ENCODE results near the gene MMP24OS. TPM values are rescaled to one million over a fixed set of nuclear protein-coding genes. Genes with fewer than 3 reads are reported as not detected.

The MMP24OS gene
- total and polyA plus RNA-seq, 2 donors (not counting 3 experiments of a cell fraction or from before 2014, with no cell fraction given): 35.1 to 55.6 TPM

GRCh38 chr20:35232575-35232974 is 45.3 kb downstream of the MMP24OS start:
- no peak overlapping the region for H3K4me3 ChIP-seq (replicated peaks in 1 of 3; ENCODE audit: insufficient read depth in 1 of 3, low read depth in 1 of 3, low read length in 3 of 3)
- FAIRE-seq (no peak), DNase-seq (ENCODE audit: low read depth, low spot score) (peak; percentile 16)
- ChIA-PET CTCF (no interaction called here), POLR2A (no interaction called here)
- H3K27ac ChIP-seq (ENCODE audit: insufficient read depth, low read depth, low read length): no peak overlapping the region
- H3K79me2 ChIP-seq (ENCODE audit: control insufficient read depth, insufficient read depth, low read length): no peaks in the 10 kb centered on the region
- H3K4me2 ChIP-seq (ENCODE audit: insufficient read depth, low read length): no peak overlapping the region
- no peaks in the 10 kb centered on the region for H4K20me1 ChIP-seq (replicated peaks; ENCODE audit: control insufficient read depth, extremely low read depth, insufficient read depth, low read length)
- no peak overlapping the region for H2AFZ ChIP-seq (ENCODE audit: low read depth, low read length)
- dilution Hi-C loops (cut with MboI; ENCODE audit: extremely low pct_ligation_motif_present, low sequenced_read_pairs) (no loop called here), intact Hi-C loops (cut with micrococcal nuclease) (no loop called here)
- H3K27me3 ChIP-seq (ENCODE audit: control insufficient read depth in 2 of 2, insufficient read depth in 2 of 2, low read length in 2 of 2): peaks cover 15 to 27% of the 10 kb centered on the region in 2 experiments
- TF ChIP-seq JUN (IDR thresholded peaks at IDR 0.05; ENCODE audit: borderline replicate concordance, insufficient read depth, insufficient read length, low read depth) (no peak), GATA2 (IDR thresholded peaks at IDR 0.05; ENCODE audit: insufficient read depth, insufficient read length, low read depth, low read length) (no peak), POLR2AphosphoS5 (IDR thresholded peaks at IDR 0.05; ENCODE audit: insufficient read depth, low read depth, low read length) (no peak)
- H3K9ac ChIP-seq (replicated peaks; ENCODE audit: extremely low read depth, insufficient read depth, low read length): no peak overlapping the region
- no peaks in the 10 kb centered on the region for H3K9me3 ChIP-seq (replicated peaks; ENCODE audit: control insufficient read depth, insufficient read depth, low read length)
- H3K9me1 ChIP-seq (replicated peaks; ENCODE audit: control insufficient read depth, extremely low read depth, insufficient read depth, low read length): no peaks in the 10 kb centered on the region
- no TSS peak for BruUV-seq (replicated peaks)
- H3K4me1 ChIP-seq (ENCODE audit: control insufficient read depth, extremely low read depth, insufficient read depth, low read length): no peaks in the 10 kb centered on the region
- H3K36me3 ChIP-seq (ENCODE audit: control insufficient read depth in 2 of 2, extremely low read depth in 1 of 2, insufficient read depth in 2 of 2, low read length in 2 of 2): no peaks in the 10 kb centered on the region

DNA sequence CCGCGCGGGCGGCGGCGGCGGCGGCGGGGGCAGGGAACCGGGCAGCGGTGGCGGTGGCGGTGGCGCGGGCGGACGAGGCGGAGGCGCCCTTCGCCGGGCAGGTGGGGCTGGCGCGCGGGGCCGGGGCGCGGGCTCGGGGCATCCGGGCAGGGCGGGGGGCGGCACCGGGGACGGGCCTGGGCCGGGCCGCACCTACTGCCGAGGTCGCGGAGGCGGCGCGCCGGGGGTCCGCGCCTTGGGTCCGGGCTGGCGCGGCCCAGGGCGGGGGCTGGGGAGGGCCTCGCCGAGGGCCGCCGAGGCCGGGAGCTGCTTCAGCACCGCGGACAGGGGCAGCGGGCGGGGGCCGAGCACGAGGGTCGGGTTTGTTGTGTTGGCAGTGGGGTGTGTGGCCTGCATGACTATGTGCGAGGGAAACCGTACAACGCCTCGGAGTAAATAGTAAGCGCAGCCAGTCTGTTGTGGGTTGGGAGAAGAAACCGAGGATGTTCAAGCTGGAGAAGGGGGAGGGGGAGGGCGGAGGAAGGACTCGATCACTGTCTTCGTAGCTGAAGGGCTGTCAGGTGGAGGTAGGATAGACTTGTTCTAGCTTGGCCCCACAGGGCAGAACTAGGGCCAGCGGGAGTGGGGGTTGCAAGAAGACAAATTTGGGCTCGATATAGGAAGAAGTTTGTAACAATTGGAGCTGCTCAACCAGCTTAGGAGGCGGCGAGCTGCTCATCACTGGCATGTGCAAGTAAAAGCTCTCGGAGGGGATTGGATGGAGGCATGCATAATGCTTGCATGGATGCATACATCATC is 50.8 kb downstream of the MMP24OS start:
- intact Hi-C loops (cut with micrococcal nuclease): no loop called here
- BruUV-seq (replicated peaks): no TSS peak

More for the DNA sequence above, 50.8 kb downstream of the MMP24OS start:
- Histone ChIP-seq H3K4me2 (ENCODE audit: insufficient read depth, low read length) (no peak overlapping the region), H4K20me1 (replicated peaks; ENCODE audit: control insufficient read depth, extremely low read depth, insufficient read depth, low read length) (no peaks in the 10 kb centered on the region), H3K27me3 (ENCODE audit: control insufficient read depth in 2 of 2, insufficient read depth in 2 of 2, low read length in 2 of 2) (peaks cover 8 to 14% of the 10 kb centered on the region in 2 experiments), H3K4me3 (replicated peaks in 1 of 3; ENCODE audit: insufficient read depth in 1 of 3, low read depth in 1 of 3, low read length in 3 of 3) (no peak overlapping the region), H3K79me2 (ENCODE audit: control insufficient read depth, insufficient read depth, low read length) (no peaks in the 10 kb centered on the region), H3K4me1 (ENCODE audit: control insufficient read depth, extremely low read depth, insufficient read depth, low read length) (peaks cover 19% of the 10 kb centered on the region), H3K27ac (ENCODE audit: insufficient read depth, low read depth, low read length) (no peak overlapping the region), H3K9ac (replicated peaks; ENCODE audit: extremely low read depth, insufficient read depth, low read length) (no peak overlapping the region), H3K9me3 (replicated peaks; ENCODE audit: control insufficient read depth, insufficient read depth, low read length) (no peaks in the 10 kb centered on the region), H3K9me1 (replicated peaks; ENCODE audit: control insufficient read depth, extremely low read depth, insufficient read depth, low read length) (no peaks in the 10 kb centered on the region), H2AFZ (ENCODE audit: low read depth, low read length) (no peak overlapping the region), H3K36me3 (ENCODE audit: control insufficient read depth in 2 of 2, extremely low read depth in 1 of 2, insufficient read depth in 2 of 2, low read length in 2 of 2) (no peaks in the 10 kb centered on the region)
- ChIA-PET CTCF (interaction anchor here (0.8 to 2.5 kb wide), 8 partner anchors 12 to 131 kb away, joined by 3 to 15 read pairs (median 4); no protein-coding TSS in a partner anchor), POLR2A (no interaction called here)
- no peak for TF ChIP-seq JUN (IDR thresholded peaks at IDR 0.05; ENCODE audit: borderline replicate concordance, insufficient read depth, insufficient read length, low read depth)
- TF ChIP-seq GATA2 (IDR thresholded peaks at IDR 0.05; ENCODE audit: insufficient read depth, insufficient read length, low read depth, low read length): no peak
- TF ChIP-seq MAX (IDR thresholded peaks at IDR 0.05; ENCODE audit: insufficient read depth, insufficient read length): peak; percentile 77
- peak; percentile 35 for DNase-seq (ENCODE audit: low read depth, low spot score)
- no peak for FAIRE-seq
- dilution Hi-C loops (cut with MboI; ENCODE audit: extremely low pct_ligation_motif_present, low sequenced_read_pairs): no loop called here

Other genes with a start within 250 kb of the MMP24OS start
- 88.3 and 89.0 TPM in 2 replicates for gene TRPC4AP, start 185.3 kb downstream of the MMP24OS start, total RNA-seq
- gene TRPC4AP, start 185.3 kb downstream of the MMP24OS start, polyA plus RNA-seq: 103 and 104 TPM in 2 replicates
- 37.5 and 39.5 TPM in 2 replicates for gene EDEM2, start 130.8 kb downstream of the MMP24OS start, total RNA-seq
- gene EDEM2, start 130.8 kb downstream of the MMP24OS start, polyA plus RNA-seq: 29.1 and 30.1 TPM in 2 replicates
- gene PROCR, start 106.0 kb downstream of the MMP24OS start, total RNA-seq: 228 and 251 TPM in 2 replicates
- 376 and 414 TPM in 2 replicates for gene PROCR, start 106.0 kb downstream of the MMP24OS start, polyA plus RNA-seq
- 0.27 and 0.32 TPM in 2 replicates for gene MMP24, start 51.4 kb downstream of the MMP24OS start, total RNA-seq
- gene MMP24, start 51.4 kb downstream of the MMP24OS start, polyA plus RNA-seq: 0.48 and 0.54 TPM in 2 replicates
- gene EIF6, start 6.7 kb upstream of the MMP24OS start, total RNA-seq: 124 and 153 TPM in 2 replicates
- 286 and 383 TPM in 2 replicates for gene EIF6, start 6.7 kb upstream of the MMP24OS start, polyA plus RNA-seq
- gene FAM83C, start 14.3 kb upstream of the MMP24OS start, total RNA-seq: not detected in 2 replicates
- not detected in 2 replicates for gene FAM83C, start 14.3 kb upstream of the MMP24OS start, polyA plus RNA-seq
- 31.5 and 48.4 TPM in 2 replicates for gene UQCC1, start 133.9 kb upstream of the MMP24OS start, total RNA-seq
- gene UQCC1, start 133.9 kb upstream of the MMP24OS start, polyA plus RNA-seq: 20.0 and 21.6 TPM in 2 replicates
- 0.18 TPM in 1 of 2 replicates, not detected in the other for gene GDF5, start 160.1 kb upstream of the MMP24OS start, total RNA-seq
- gene GDF5, start 160.1 kb upstream of the MMP24OS start, polyA plus RNA-seq: 0.14 and 0.21 TPM in 2 replicates
- gene CEP250, start 177.5 kb upstream of the MMP24OS start, total RNA-seq: 42.0 and 58.9 TPM in 2 replicates
- 3.2 and 5.3 TPM in 2 replicates for gene CEP250, start 177.5 kb upstream of the MMP24OS start, polyA plus RNA-seq